Choroid plexus epithelial cell (primary cell): ENCODE data around the gene ERBB3.
A peak's percentile ranks its signal among the peaks of the same experiment; 100 is the strongest.
"Not testable (repeated sequence)": the region's sequence is repeated elsewhere in the genome, so short reads cannot be mapped to it uniquely, and the experiment has no call there.

ENCODE experiments used
- DNase-seq: peaks from one replicate; pipeline ENCODE4 v3.0.0-alpha.2; 2010; ENCODE audit warnings: low read depth
- H3K4me3 ChIP-seq: 2 replicates; pipeline ENCODE4 v1.5.1; 2011; ENCODE audit warnings: low read depth, mild to moderate bottlenecking, control low read depth, low read length, moderate library complexity
- CTCF ChIP-seq: conservative IDR thresholded peaks from 2 replicates; pipeline ENCODE4 v1.5.1; 2011; ENCODE audit warnings: low read depth, mild to moderate bottlenecking, control low read depth, inconsistent platforms, low read length, moderate library complexity

The ERBB3 gene

DNA sequence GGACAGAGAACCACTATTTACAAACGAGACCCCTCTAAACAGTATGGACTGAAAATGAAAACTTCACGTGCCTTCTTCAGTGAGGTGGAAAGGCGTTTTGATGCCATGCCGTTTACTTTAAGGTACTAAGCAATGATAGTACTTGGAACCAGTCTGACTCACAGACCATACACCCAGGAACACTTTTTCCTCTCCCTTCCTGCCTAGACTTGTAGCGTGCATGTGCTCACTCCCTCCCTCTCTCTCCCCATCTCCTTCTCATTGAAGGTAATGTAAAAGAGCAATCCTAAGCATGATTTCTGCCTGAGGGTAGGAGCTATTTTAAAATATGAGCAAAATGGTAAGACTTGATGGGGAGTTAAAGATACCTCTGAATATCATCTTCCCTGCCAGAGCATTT, 30.6 kb downstream of the ERBB3 start:
- no peak for DNase-seq
- H3K4me3 ChIP-seq, result no peak overlapping the region
- no peak for TF ChIP-seq CTCF

- no peak overlapping the region for H3K4me3 ChIP-seq
- TF ChIP-seq CTCF, result no peak
- DNase-seq, result no peak
Measured at GRCh38 chr12:56114084-56114483, 34.1 kb downstream of the ERBB3 start.

- peak overlapping the region; percentile 68 for H3K4me3 ChIP-seq
- TF ChIP-seq CTCF, result no peak
- DNase-seq, result peak; percentile 33
Measured at GRCh38 chr12:56115329-56115728, 35.4 kb downstream of the ERBB3 start.

DNA sequence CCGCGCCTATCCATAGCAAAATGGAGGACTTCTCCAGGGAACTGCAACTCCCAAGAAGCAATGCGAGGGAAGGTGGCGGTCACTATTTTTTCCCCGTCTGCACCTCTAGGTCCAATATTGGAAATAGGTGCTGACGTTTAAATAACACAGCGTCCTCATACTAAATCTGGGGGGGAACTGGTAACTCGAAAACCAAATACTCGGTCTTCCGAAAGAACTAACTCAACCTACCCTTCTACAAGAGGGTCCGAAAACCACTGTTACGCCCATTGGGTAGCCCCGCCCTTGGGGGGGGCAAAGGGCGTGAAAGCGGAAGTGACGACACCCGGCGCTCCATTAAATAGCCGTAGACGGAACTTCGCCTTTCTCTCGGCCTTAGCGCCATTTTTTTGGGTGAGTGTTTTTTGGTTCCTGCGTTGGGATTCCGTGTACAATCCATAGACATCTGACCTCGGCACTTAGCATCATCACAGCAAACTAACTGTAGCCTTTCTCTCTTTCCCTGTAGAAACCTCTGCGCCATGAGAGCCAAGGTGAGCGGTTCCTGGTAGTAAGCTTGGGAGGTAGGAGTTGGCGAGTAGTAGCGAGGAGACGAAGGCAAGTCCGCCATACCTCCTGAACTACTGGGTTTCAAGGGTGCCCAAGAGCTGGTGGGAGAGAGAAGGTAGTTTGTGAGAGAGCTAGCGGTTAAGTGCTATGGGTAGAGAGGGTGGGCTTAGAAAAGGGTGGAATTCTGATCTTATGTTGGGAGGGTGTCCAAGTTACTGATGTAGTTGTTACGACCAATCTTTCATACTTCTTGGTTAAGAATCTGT, 36.5 kb downstream of the ERBB3 start, which contains the start of gene RPL41:
TSS of gene RPL41 (plus strand) at position 367 of the 815 bp plus-strand sequence.
- no peak for TF ChIP-seq CTCF
- peak within 1 kb of the TSS; percentile 68 for H3K4me3 ChIP-seq
- DNase-seq, result peak; percentile 95

DNA sequence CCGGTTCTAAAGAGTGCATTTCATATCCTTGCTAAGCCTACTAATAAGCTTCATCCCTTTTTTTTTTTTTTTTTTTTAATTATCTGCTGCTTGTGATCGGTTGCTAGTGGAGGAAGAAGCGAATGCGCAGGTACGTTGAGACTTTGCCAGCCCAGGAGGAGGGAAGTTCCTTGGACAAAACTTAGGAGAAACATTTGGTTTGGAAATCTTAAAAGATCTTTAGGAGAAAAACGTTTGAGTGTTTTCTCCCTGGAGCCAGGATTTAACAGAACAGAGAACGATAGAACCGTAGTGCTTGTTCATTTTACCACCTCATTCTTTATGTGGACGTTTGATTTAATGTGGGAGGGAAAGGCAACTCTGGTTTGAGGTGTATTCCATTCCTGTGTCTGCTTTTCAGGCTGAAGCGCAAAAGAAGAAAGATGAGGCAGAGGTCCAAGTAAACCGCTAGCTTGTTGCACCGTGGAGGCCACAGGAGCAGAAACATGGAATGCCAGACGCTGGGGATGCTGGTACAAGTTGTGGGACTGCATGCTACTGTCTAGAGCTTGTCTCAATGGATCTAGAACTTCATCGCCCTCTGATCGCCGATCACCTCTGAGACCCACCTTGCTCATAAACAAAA, 37.2 kb downstream of the ERBB3 start:
- H3K4me3 ChIP-seq, result peak overlapping the region; percentile 68
- not testable (repeated sequence) for DNase-seq

GRCh38 chr12:56117778-56118687, 38.1 kb downstream of the ERBB3 start, which contains the start of gene ZC3H10:
TSS of gene ZC3H10 (plus strand) at chr12:56118266. CDS start at chr12:56120563, 2,297 bp downstream.
- peak; percentile 58 for TF ChIP-seq CTCF
- H3K4me3 ChIP-seq, result peak within 1 kb of the TSS; percentile 80
- peak; percentile 100 for DNase-seq
